T follicular helper cell (primary cell): ENCODE results near the gene CCDC187.
"Not testable (repeated sequence)": the region's sequence is repeated elsewhere in the genome, so short reads cannot be mapped to it uniquely, and the experiment has no call there.

Experiments
- DNase-seq: peaks from one replicate; pipeline ENCODE4 v3.0.0-alpha.2; 2020; ENCODE audit warnings: low read depth
- total RNA-seq, 2 experiments: gene quantifications; one replicate each; lab custom pipeline; 2026; lab: John Stamatoyannopoulos, UW

Gene CCDC187
- total RNA-seq = 0 to 0.18 reads per million in 2 experiments

DNA sequence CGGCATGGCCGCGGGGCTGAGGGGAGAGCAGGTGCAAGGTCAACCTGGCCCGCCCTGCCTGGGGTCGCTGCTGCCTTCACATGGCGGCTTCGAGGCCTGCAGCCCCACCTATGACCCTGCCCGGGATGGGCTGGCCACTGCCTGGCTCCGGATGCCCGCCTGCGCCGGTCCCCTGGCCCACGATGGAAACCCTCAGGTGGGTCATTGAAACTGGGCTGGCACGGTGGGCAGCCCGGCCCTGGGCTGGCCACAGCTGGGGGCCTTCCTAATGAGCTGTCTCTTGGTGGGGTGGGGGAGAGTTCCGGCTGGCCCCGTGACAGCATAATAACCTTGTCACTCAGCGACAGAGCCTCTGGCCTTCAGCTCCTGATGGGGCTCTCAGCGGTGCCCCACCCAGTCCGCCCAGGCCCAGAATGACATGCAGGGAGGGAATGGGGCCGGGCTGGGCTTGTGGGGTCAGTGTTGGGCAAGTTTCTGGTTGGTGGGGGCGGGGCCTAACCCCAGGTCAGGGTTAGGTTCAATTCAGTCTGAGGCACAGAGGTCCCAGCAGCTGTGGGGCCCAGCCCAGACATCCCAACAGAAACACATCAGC lies at the start of gene CCDC187:
Gene CCDC187 (minus strand): TSS at position 270 of the 592 bp plus-strand sequence. CDS start 264 bp downstream, at position 6.
- DNase-seq = no peak

GRCh38 chr9:136353088-136353487 lies 49.2 kb upstream of the CCDC187 start:
- DNase-seq = no peak

- no peak for DNase-seq
Measured at GRCh38 chr9:136352682-136353081, 48.8 kb upstream of the CCDC187 start.

- not testable (repeated sequence) for DNase-seq
Measured at GRCh38 chr9:136351868-136352267, 48.0 kb upstream of the CCDC187 start.

- no peak for DNase-seq
Measured at GRCh38 chr9:136351252-136351800, 47.4 kb upstream of the CCDC187 start.

- DNase-seq = no peak
Measured at GRCh38 chr9:136349546-136349945, 45.7 kb upstream of the CCDC187 start.

DNA sequence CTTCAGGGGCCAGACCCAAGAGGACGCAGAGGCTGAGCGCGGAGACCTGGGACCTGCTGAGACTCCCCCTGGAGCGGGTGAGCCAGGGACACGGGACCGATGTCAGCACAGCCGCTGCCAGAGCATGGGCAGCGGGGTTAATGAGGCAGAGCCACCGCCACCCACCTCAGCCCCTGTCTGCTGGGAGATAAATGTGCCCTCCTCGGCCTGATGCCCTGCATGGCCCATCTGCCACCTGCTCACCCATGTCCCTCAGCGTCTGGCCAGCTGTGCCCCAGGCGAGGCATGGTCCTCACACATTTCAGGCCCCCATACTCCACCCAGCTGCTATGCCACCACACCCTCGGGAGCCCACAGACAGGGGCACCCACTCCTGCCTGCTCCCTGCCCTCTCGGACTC lies 44.8 kb upstream of the CCDC187 start:
- no peak for DNase-seq

GRCh38 chr9:136347472-136348256 lies 43.8 kb upstream of the CCDC187 start:
- DNase-seq = no peak

DNA sequence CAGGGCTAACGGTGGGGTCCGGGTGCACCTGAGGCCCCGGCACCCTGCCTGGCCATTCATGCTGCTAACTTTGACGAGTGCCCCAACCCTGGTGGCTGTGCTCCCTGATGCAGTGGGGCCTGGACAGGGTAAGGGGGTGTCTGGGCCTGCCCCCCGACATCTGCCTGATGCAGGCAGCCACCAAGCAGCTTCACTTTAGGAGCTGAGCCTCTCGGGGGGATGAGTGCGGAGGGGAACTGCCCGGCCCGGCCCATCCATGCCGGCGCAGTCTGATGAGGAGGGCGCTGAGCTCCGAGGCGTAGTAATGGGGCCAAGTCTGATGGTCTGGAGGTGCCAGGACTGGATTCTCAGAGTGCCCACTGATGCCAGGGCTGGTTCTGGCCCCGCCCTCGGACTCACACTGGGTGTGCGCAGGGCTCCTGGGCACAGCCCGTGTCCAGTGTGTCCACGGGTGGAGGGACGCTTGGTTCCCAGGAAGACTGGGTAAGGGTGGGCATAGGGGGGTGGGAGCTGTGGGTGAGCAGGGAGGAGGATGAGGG lies 43.1 kb upstream of the CCDC187 start:
- DNase-seq = no peak

GRCh38 chr9:136346157-136346481 lies 42.2 kb upstream of the CCDC187 start:
- DNase-seq = no peak

- DNase-seq = no peak
Measured at GRCh38 chr9:136345281-136346156, 41.6 kb upstream of the CCDC187 start.

DNA sequence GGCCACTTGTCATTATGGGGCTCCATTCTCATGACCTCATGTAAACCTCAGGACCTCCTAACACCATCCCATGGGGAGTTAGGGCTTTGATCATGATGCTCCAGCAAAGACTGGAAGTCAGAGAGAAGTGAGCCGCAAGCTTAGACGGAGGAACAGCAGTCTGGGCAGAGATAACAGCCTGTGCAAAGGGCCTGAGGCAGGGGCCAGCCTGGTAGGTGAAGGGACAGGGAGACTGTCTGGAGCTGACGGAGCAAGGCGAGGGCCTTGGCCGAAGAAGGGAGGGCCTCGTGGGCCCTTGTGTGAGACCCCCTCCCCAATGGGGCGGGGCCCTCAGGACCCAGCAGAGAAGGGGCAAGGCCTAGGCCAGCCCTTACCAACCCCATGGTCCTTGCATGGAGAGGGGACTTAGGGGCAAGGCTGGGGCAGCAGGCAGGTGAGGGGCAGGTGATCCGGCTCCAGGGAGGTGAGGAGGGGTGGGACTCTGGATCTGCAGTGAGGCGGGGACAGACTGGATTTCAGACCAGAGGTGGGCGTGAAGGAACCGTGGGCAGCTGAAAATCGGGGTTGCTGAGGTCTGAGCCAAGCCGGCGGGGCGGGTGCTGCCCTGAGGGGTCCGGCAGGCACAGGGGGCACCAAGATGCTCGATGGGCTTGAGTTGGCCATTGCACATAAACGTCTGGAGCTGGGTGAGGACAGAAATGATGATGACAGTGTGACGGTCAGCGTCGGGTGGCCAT lies 40.8 kb upstream of the CCDC187 start:
- no peak for DNase-seq

GRCh38 chr9:136343884-136344269 lies 40.0 kb upstream of the CCDC187 start:
- DNase-seq = no peak

DNA sequence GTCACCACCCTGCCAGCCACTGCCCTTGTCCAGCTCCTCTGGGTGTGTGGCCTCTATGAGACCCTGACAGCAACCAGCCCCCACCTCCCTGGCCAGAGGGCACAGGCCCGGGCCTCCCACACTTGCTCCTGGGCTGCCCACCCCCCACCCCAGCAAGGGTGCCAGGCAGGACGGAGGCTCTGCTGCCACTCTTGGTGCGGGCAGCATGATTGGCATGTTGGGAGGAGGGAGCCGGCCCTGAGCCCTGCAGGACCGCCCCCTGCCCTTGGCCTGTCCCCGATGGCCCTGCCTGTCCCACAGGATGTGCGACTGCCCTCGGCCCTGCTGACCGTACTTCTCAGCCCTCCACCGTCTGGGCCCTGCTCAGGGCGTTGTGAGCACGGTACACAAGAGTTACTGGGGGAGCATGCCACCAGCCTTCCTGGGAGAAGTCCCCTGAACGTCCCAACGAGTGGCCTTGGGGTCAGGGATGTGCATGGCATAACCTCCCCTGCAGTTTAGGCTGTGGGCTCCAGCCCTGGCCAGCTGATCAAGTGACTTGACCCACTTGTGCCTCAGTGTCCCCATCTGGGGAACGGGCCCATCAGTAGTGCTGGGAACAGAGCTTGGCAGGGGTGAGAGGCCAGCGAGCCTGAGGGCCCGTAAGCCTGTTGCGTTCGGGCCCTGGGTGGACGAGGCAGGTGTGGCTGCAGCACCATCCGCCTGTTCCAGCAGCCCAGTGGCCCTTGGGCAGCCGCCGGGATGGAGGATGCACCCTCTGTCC lies 39.4 kb upstream of the CCDC187 start:
- DNase-seq = no peak

DNA sequence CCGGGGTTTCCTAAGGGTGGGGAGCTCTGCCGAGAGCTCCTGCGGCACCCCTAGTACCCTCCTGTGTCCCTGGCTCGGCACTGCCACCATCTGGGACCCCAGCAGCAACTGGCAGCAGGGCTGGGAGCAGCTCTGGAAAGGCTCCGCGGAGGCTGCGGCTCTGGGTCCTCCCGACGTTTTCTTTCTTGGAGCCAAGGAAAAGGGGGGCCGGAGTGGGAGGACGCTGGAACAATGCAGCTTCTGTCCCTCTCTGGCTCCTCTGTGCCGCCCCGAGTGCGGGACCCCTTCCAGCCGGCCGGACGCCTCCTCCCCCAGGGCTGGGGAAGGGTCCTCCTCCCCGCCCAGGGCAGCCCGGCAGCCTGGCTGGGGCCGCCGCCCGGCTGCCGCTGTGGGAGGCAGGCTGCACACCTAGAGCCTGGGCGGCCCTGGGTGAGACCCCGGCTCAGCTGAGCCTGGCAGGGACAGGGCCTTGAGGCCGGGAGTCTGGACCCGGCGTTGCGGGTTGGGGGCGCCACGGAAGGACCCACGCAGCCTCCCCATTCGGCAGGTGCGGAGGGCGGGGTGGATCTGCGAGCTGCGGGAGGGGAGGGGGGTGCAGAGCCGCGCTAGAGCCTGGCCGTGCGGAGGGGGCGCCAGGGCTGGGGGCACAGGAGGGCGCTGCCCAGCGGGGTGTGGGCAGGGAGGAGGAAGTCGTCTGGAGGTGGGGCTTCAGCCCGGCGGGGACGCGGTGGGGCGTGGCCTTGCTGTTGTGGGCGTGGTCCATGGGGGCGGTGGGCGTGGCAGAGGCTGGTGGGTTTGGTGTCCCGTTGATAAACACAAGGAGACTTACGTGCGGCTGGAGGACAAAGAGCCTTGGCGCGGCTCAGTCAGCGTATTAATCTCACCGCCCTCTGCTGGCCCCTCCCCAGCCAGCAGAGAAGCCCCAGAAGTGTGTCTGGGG lies 38.6 kb upstream of the CCDC187 start:
- peak; percentile 24 for DNase-seq

DNA sequence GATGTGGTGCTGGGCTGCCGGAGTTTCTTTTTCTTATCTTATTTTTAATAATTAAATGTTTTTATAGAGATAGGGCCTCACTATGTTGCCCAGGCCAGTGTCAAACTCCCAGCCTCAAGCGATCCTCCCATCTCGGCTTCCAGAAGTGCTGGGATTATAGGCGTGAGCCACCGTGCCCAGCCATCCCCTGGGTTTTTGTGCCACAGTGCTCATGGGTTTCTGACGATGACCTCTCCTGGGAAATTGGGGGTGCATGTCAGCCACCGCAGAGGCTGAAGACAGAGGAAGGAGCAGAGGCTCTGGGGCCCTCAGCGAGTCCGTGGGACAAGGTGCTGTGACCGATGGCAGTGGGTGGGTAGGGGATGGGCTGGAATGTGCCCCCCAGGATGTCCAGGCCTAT lies 37.9 kb upstream of the CCDC187 start:
- DNase-seq = no peak

DNA sequence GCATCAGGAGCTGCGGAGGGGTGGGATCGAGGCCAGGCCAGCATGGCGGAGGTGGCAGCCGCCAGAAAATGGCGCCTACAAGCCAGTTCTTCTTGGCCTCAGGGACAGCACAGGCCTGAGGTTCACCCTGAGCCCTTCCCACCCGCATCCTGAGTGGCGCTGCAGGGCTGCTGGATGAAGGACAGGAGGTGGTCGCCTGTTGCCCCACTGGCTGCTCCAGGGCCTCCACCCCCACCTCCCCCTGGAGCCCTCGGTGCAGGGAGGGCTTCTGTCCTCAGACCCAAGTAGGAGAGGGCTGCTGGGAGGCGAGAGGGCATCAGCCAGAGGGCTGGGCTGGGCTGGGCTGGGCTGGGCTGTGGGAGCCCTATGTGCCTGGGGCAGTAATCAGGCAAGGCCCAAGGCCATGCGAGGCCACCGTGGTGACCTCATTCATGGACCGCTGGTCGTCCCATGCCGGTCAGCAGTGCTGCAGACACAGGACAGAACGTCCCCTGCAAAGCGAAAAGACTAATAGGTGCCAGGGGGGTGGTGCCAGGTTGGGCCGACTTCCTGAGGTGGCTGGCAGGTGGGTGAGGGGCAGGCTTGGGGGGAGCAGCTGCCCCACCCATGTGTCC lies 37.3 kb upstream of the CCDC187 start:
- no peak for DNase-seq

GRCh38 chr9:136340356-136341041 lies 36.6 kb upstream of the CCDC187 start:
- no peak for DNase-seq

- no peak for DNase-seq
Measured at GRCh38 chr9:136339958-136340310, 36.0 kb upstream of the CCDC187 start.
